Karpas-422 (cell line): ENCODE measurements around the gene THSD4. TPM values are rescaled to one million over a fixed set of nuclear protein-coding genes. Genes with fewer than 3 reads are reported as not detected.

ENCODE experiments used
- DNase-seq: peaks from one replicate; pipeline ENCODE4 v3.0.0-alpha.2; 2015
- H2AFZ ChIP-seq: fragments of 200-600 bp; sonication (generic); 2 replicates; pipeline ENCODE4 v1.6.1; 2014; ENCODE audit warnings: antibody characterized with exemption, low read length, mixed read lengths
- H3K27ac ChIP-seq: fragments of 200-600 bp; sonication (generic); 2 replicates; pipeline ENCODE4 v1.5.1; 2014; ENCODE audit warnings: mild to moderate bottlenecking, low read length, moderate library complexity
- H3K27me3 ChIP-seq: fragments of 200-600 bp; sonication (generic); 2 replicates; pipeline ENCODE4 v1.6.1; 2014; ENCODE audit warnings: low read length, mixed read lengths
- H3K36me3 ChIP-seq: fragments of 200-600 bp; sonication (generic); 2 replicates; pipeline ENCODE4 v1.6.1; 2014; ENCODE audit warnings: low read length, mixed read lengths; ENCODE audit not compliant: insufficient read depth
- H3K4me1 ChIP-seq: fragments of 200-600 bp; sonication (generic); 2 replicates; pipeline ENCODE4 v1.6.1; 2014; ENCODE audit warnings: mild to moderate bottlenecking, low read length, mixed read lengths
- H3K4me2 ChIP-seq: fragments of 200-600 bp; sonication (generic); 2 replicates; pipeline ENCODE4 v1.6.1; 2014; ENCODE audit warnings: low read length, low read depth, mild to moderate bottlenecking; ENCODE audit not compliant: poor library complexity, severe bottlenecking
- H3K4me3 ChIP-seq: fragments of 200-600 bp; sonication (generic); 2 replicates; pipeline ENCODE4 v1.5.1; 2014; ENCODE audit warnings: mild to moderate bottlenecking, antibody characterized with exemption, low read length, mixed read lengths
- H3K79me2 ChIP-seq: fragments of 200-600 bp; sonication (generic); 2 replicates; pipeline ENCODE4 v1.6.1; 2014; ENCODE audit warnings: mild to moderate bottlenecking, low read length, mixed read lengths
- H3K9ac ChIP-seq: fragments of 200-600 bp; sonication (generic); 2 replicates; pipeline ENCODE4 v1.6.0; 2014; ENCODE audit warnings: low read length
- H3K9me2 ChIP-seq: fragments of 200-600 bp; sonication (generic), shearing (Covaris generic); replicated peaks from 2 replicates; pipeline ENCODE4 v1.6.0; 2014; ENCODE audit warnings: mild to moderate bottlenecking, low read length, moderate library complexity; ENCODE audit not compliant: insufficient read depth
- H3K9me3 ChIP-seq: fragments of 300-700, 200-600 bp; sonication (generic); 2 replicates; pipeline ENCODE4 v1.6.1; 2014; ENCODE audit warnings: low read length, mixed read lengths
- H4K20me1 ChIP-seq: fragments of 200-600 bp; sonication (generic); 2 replicates; pipeline ENCODE4 v1.6.1; 2014; ENCODE audit warnings: mild to moderate bottlenecking, antibody characterized with exemption, low read length, low read depth; ENCODE audit not compliant: insufficient read depth
- total RNA-seq: library from RNA; depleted of rRNA; stranded (reverse); fragments of >200 nt; shearing (Covaris generic); gene quantifications from 2 replicates; pipeline ENCODE4 v1.2.3, GENCODE V29; 2014; ENCODE audit warnings: low replicate concordance; rRNA removed

The THSD4 gene
- total RNA-seq, 1 experiment from 2014 or later, result 0.11 TPM

DNA sequence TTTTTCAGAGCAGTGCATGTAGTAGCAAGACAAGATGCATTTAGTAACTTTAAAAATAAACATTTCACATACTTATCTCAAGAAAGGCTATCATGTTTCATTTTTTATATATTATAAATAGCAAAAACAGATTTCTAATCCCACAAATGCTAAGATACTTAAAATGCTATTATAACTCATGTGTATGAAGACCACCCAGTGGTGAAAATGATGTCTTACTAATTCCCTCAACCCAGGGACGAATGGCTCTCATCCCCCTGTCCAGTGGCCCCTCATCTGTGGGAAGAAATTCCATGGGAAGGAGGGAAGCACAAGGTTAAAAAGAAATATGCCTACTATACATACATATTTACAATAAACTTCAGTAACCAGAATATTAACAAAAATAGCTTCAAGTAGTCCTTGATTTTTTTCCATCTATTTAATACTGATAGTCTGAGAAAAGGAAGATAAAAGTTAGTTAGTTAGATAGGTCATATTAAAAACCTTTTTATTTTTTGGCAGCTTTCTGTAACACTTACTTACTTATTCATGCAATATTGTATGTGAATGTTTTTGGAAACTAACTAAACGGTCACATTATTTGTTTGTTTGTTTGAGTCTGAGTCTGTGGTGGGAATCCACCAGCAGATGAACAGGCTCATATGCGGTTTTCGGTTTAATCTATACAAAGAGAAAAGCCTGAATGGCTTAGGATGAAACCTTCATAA is 709.9 kb downstream of the THSD4 start:
- H2AFZ ChIP-seq, result no peak overlapping the region
- peaks cover 86% of the 10 kb centered on the region for H3K36me3 ChIP-seq
- no peaks in the 10 kb centered on the region for H3K4me1 ChIP-seq
- no peak overlapping the region for H3K4me3 ChIP-seq
- H3K27ac ChIP-seq, result no peak overlapping the region
- H4K20me1 ChIP-seq, result no peaks in the 10 kb centered on the region
- H3K79me2 ChIP-seq, result no peaks in the 10 kb centered on the region
- no peaks in the 10 kb centered on the region for H3K9me2 ChIP-seq
- no peak overlapping the region for H3K9ac ChIP-seq
- no peak overlapping the region for H3K4me2 ChIP-seq
- peak; percentile 39 for DNase-seq
- peaks cover 12% of the 10 kb centered on the region for H3K9me3 ChIP-seq
- no peaks in the 10 kb centered on the region for H3K27me3 ChIP-seq

- no peaks in the 10 kb centered on the region for H4K20me1 ChIP-seq
- H3K4me1 ChIP-seq, result no peaks in the 10 kb centered on the region
- H3K27me3 ChIP-seq, result no peaks in the 10 kb centered on the region
- no peaks in the 10 kb centered on the region for H3K79me2 ChIP-seq
- H3K36me3 ChIP-seq, result peaks cover 91% of the 10 kb centered on the region
- H3K9me3 ChIP-seq, result peaks cover 12% of the 10 kb centered on the region
- no peak overlapping the region for H3K4me3 ChIP-seq
- peak; percentile 34 for DNase-seq
- no peak overlapping the region for H3K9ac ChIP-seq
- H3K4me2 ChIP-seq, result no peak overlapping the region
- no peak overlapping the region for H2AFZ ChIP-seq
- H3K9me2 ChIP-seq, result no peaks in the 10 kb centered on the region
- H3K27ac ChIP-seq, result no peak overlapping the region
Measured at GRCh38 chr15:71826196-71826595, 710.9 kb downstream of the THSD4 start.

GRCh38 chr15:71830981-71831380 is 715.7 kb downstream of the THSD4 start:
- Histone ChIP-seq H3K36me3 (peaks cover 61% of the 10 kb centered on the region), H3K4me2 (no peak overlapping the region), H4K20me1 (no peaks in the 10 kb centered on the region), H3K27me3 (no peaks in the 10 kb centered on the region), H3K9me2 (no peaks in the 10 kb centered on the region), H3K9me3 (no peaks in the 10 kb centered on the region), H3K4me3 (no peak overlapping the region), H2AFZ (no peak overlapping the region), H3K9ac (no peak overlapping the region), H3K4me1 (no peaks in the 10 kb centered on the region), H3K79me2 (0 out of 2 replicates have a peak, but pooled peaks cover 4% of the 10 kb centered on the region), H3K27ac (no peak overlapping the region)
- DNase-seq, result peak; percentile 34

Other genes starting within 250 kb of the THSD4 start
- not detected in 2 replicates for gene THAP10, start 223.0 kb upstream of the THSD4 start, total RNA-seq
- not detected in 2 replicates for gene LRRC49, start 222.6 kb upstream of the THSD4 start, total RNA-seq